GM12878 (cell line): ENCODE data around the gene TBCD.

Experiments
- BRCA1 ChIP-seq: IDR thresholded peaks from 2 replicates; pipeline ENCODE4 v1.6.1; 2011; ENCODE audit warnings: low read depth, low read length, improper control_type of control experiment
- ESRRA ChIP-seq: IDR thresholded peaks from 2 replicates; pipeline ENCODE4 v1.6.1; 2012; ENCODE audit warnings: mild to moderate bottlenecking, low read length, improper control_type of control experiment
- FOXM1 ChIP-seq: IDR thresholded peaks from 2 replicates; pipeline ENCODE4 v1.6.1; 2012; ENCODE audit warnings: low read depth, mild to moderate bottlenecking, inconsistent platforms, low read length, moderate library complexity
- NRF1 ChIP-seq: conservative IDR thresholded peaks from 2 replicates; pipeline ENCODE4 v1.6.1; 2011; ENCODE audit warnings: mild to moderate bottlenecking, low read depth, low read length, improper control_type of control experiment
- POLR2AphosphoS5 ChIP-seq: IDR thresholded peaks from 2 replicates; pipeline ENCODE4 v1.6.1; 2011; ENCODE audit warnings: mild to moderate bottlenecking, low read length, inconsistent platforms
- RFX5 ChIP-seq: IDR thresholded peaks from 2 replicates; pipeline ENCODE4 v1.6.1; 2011; ENCODE audit warnings: low read depth, low read length, improper control_type of control experiment
- SMARCA5 ChIP-seq: fragments of 450-650 bp; IDR thresholded peaks from 2 replicates; pipeline ENCODE4 v1.6.1; 2017; ENCODE audit warnings: mild to moderate bottlenecking
- TAF1 ChIP-seq: IDR thresholded peaks from 2 replicates; pipeline ENCODE4 v1.6.1; 2011; ENCODE audit warnings: mild to moderate bottlenecking, low read depth, low read length, borderline replicate concordance
- TF ChIP-seq, protein P1 (sequence below), 3 experiments: IDR thresholded peaks in 2 of 3; conservative IDR thresholded peaks in 1 of 3; 2 replicates each; pipeline ENCODE4 v1.5.1; 2011; ENCODE audit warnings: low read depth in 3 of 3, low read length in 3 of 3, mild to moderate bottlenecking in 3 of 3, control low read depth in 2 of 3, moderate library complexity in 2 of 3, inconsistent platforms in 1 of 3, mixed read lengths in 1 of 3; ENCODE audit not compliant: control insufficient read depth in 2 of 3, insufficient read depth in 1 of 3; ENCODE audit errors: extremely low read depth in 1 of 3
- TF ChIP-seq, protein P2 (sequence below): fragments of 450-650 bp; formaldehyde crosslinking; IDR thresholded peaks from 2 replicates; pipeline ENCODE4 v1.4.0; 2020; ENCODE audit warnings: mild to moderate bottlenecking, moderate library complexity
- TF ChIP-seq, protein P3 (sequence below): IDR thresholded peaks from 2 replicates; pipeline ENCODE4 v1.6.1; 2011; ENCODE audit warnings: low read depth, mild to moderate bottlenecking, low read length, moderate library complexity, borderline replicate concordance; ENCODE audit errors: extremely low read depth
- TF ChIP-seq, protein P4 (sequence below): fragments of 450-650 bp; IDR thresholded peaks from 2 replicates; pipeline ENCODE4 v1.6.1; 2016; ENCODE audit warnings: mild to moderate bottlenecking
- TF ChIP-seq, protein P5 (sequence below): IDR thresholded peaks from 2 replicates; pipeline ENCODE4 v1.6.1; 2011; ENCODE audit warnings: low read depth, low read length, improper control_type of control experiment, borderline replicate concordance

DNA sequence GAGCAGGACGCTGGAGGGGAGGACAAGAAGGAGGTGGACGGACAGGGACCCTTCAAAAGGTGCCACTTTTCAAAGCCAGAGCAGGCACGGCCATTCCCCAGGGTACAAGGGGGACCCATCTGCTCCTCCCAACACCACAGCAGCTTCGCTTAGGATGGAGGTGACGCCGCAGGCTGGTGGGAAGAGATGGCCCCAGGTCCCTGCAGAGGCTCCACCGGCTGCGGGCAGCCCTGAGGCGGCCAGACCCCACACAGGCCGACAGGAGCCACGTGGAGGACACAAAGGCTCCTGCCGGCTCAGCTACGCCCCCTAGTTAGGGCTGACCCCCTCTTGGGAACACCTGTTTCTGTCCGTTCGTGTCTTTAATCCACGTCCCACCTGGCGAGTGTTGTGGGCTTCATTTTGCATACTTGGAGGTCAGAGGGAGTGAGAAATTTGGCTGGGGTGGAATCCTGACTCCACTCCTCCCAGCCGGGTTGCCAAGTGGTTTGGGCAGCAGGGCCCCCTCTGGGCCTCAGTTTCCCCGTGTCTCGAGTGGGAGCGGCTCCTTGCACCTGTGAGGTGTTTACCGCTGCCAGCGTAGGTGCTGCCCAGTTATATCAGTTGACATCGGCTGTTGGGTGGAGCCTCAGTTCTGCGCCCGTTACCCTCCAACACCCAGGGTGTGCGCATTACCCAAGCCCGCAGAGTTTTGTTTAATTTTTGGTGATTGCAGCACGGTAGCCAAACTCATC, 41.2 kb upstream of the TBCD start:
- TF ChIP-seq FOXM1 (no peak), RFX5 (no peak), BRCA1 (no peak), TAF1 (no peak), NRF1 (no peak), SMARCA5 (no peak), ESRRA (no peak), POLR2AphosphoS5 (no peak)
- TF ChIP-seq, protein P1, sequence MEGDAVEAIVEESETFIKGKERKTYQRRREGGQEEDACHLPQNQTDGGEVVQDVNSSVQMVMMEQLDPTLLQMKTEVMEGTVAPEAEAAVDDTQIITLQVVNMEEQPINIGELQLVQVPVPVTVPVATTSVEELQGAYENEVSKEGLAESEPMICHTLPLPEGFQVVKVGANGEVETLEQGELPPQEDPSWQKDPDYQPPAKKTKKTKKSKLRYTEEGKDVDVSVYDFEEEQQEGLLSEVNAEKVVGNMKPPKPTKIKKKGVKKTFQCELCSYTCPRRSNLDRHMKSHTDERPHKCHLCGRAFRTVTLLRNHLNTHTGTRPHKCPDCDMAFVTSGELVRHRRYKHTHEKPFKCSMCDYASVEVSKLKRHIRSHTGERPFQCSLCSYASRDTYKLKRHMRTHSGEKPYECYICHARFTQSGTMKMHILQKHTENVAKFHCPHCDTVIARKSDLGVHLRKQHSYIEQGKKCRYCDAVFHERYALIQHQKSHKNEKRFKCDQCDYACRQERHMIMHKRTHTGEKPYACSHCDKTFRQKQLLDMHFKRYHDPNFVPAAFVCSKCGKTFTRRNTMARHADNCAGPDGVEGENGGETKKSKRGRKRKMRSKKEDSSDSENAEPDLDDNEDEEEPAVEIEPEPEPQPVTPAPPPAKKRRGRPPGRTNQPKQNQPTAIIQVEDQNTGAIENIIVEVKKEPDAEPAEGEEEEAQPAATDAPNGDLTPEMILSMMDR (IDR thresholded peaks at IDR 0.05 in 2 of 3, conservative IDR thresholded peaks at IDR 0.05 in 1 of 3; ENCODE audit: control insufficient read depth in 2 of 3, extremely low read depth in 1 of 3, insufficient read depth in 1 of 3, low read depth in 3 of 3, low read length in 3 of 3): no peak
- TF ChIP-seq, protein P2, sequence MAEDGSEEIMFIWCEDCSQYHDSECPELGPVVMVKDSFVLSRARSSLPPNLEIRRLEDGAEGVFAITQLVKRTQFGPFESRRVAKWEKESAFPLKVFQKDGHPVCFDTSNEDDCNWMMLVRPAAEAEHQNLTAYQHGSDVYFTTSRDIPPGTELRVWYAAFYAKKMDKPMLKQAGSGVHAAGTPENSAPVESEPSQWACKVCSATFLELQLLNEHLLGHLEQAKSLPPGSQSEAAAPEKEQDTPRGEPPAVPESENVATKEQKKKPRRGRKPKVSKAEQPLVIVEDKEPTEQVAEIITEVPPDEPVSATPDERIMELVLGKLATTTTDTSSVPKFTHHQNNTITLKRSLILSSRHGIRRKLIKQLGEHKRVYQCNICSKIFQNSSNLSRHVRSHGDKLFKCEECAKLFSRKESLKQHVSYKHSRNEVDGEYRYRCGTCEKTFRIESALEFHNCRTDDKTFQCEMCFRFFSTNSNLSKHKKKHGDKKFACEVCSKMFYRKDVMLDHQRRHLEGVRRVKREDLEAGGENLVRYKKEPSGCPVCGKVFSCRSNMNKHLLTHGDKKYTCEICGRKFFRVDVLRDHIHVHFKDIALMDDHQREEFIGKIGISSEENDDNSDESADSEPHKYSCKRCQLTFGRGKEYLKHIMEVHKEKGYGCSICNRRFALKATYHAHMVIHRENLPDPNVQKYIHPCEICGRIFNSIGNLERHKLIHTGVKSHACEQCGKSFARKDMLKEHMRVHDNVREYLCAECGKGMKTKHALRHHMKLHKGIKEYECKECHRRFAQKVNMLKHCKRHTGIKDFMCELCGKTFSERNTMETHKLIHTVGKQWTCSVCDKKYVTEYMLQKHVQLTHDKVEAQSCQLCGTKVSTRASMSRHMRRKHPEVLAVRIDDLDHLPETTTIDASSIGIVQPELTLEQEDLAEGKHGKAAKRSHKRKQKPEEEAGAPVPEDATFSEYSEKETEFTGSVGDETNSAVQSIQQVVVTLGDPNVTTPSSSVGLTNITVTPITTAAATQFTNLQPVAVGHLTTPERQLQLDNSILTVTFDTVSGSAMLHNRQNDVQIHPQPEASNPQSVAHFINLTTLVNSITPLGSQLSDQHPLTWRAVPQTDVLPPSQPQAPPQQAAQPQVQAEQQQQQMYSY (CRISPR knock-in tag): no peak
- TF ChIP-seq, protein P3, sequence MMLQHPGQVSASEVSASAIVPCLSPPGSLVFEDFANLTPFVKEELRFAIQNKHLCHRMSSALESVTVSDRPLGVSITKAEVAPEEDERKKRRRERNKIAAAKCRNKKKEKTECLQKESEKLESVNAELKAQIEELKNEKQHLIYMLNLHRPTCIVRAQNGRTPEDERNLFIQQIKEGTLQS: no peak
- TF ChIP-seq, protein P4, sequence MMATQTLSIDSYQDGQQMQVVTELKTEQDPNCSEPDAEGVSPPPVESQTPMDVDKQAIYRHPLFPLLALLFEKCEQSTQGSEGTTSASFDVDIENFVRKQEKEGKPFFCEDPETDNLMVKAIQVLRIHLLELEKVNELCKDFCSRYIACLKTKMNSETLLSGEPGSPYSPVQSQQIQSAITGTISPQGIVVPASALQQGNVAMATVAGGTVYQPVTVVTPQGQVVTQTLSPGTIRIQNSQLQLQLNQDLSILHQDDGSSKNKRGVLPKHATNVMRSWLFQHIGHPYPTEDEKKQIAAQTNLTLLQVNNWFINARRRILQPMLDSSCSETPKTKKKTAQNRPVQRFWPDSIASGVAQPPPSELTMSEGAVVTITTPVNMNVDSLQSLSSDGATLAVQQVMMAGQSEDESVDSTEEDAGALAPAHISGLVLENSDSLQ: no peak
- TF ChIP-seq, protein P5, sequence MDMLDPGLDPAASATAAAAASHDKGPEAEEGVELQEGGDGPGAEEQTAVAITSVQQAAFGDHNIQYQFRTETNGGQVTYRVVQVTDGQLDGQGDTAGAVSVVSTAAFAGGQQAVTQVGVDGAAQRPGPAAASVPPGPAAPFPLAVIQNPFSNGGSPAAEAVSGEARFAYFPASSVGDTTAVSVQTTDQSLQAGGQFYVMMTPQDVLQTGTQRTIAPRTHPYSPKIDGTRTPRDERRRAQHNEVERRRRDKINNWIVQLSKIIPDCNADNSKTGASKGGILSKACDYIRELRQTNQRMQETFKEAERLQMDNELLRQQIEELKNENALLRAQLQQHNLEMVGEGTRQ: no peak
